Stimulated activated CD4-positive, alpha-beta T cell treated with anti-CD3 and anti-CD28 coated beads, Interleukin-1b, Interleukin-23, amount 100 ng/mL, for 1 hour (primary cell): ENCODE results near the gene DGLUCY.
"Not testable (repeated sequence)": the region's sequence is repeated elsewhere in the genome, so short reads cannot be mapped to it uniquely, and the experiment has no call there.

Source experiments
- DNase-seq, 2 donors: peaks; one replicate each; pipeline ENCODE4 v3.0.0-alpha.2; 2020; ENCODE audit warnings: low read depth in 2 of 2

DGLUCY gene

GRCh38 chr14:91108941-91109611 is 4.8 kb upstream of the DGLUCY start:
- no peak for DNase-seq

GRCh38 chr14:91111443-91111842 is 2.4 kb upstream of the DGLUCY start:
- no peak for DNase-seq

- no peak for DNase-seq
These were observed 1.7 kb upstream of the DGLUCY start for GRCh38 chr14:91112194-91112593.

- DNase-seq, result peak in 1 of 2 donors; percentile 20
These were observed 499 bp downstream of the DGLUCY start for GRCh38 chr14:91114079-91115065.

GRCh38 chr14:91115986-91116770 is 2.3 kb downstream of the DGLUCY start:
- no peak for DNase-seq

GRCh38 chr14:91116913-91117588 is 3.2 kb downstream of the DGLUCY start:
- peak in 1 of 2 donors; percentile 35 for DNase-seq

- DNase-seq, result no peak
These were observed 4.1 kb downstream of the DGLUCY start for GRCh38 chr14:91117960-91118359.

GRCh38 chr14:91118511-91119068 is 4.7 kb downstream of the DGLUCY start:
- DNase-seq, result no peak

GRCh38 chr14:91119556-91120311 is 5.9 kb downstream of the DGLUCY start:
- no peak for DNase-seq

- DNase-seq, result no peak
These were observed 9.3 kb downstream of the DGLUCY start for GRCh38 chr14:91123201-91123600.

GRCh38 chr14:91124406-91125270 is 10.8 kb downstream of the DGLUCY start:
- not testable (repeated sequence) for DNase-seq

GRCh38 chr14:91125271-91125660 is 11.4 kb downstream of the DGLUCY start:
- no peak for DNase-seq

GRCh38 chr14:91125801-91126200 is 11.9 kb downstream of the DGLUCY start:
- no peak for DNase-seq

- no peak for DNase-seq
These were observed 12.9 kb downstream of the DGLUCY start for GRCh38 chr14:91126761-91127160.

- DNase-seq, result no peak
These were observed 13.5 kb downstream of the DGLUCY start for GRCh38 chr14:91127401-91127801.

- no peak for DNase-seq
These were observed 14.1 kb downstream of the DGLUCY start for GRCh38 chr14:91127924-91128323.

- DNase-seq, result no peak
These were observed 14.8 kb downstream of the DGLUCY start for GRCh38 chr14:91128699-91129098.

GRCh38 chr14:91129261-91129660 is 15.4 kb downstream of the DGLUCY start:
- DNase-seq, result no peak

- no peak for DNase-seq
These were observed 21.2 kb downstream of the DGLUCY start for GRCh38 chr14:91135039-91135438.
